WERI-Rb-1 (cell line): ENCODE results near the gene BRD7.

Experiments
- DNase-seq: peaks from one replicate; pipeline ENCODE4 v3.0.0-alpha.2; 2020
- H3K27ac ChIP-seq: fragments of 250-450 bp; sonication (Bioruptor Pico); 2 replicates; pipeline ENCODE4 v1.5.1; 2020; ENCODE audit warnings: mild to moderate bottlenecking, moderate library complexity
- H3K27me3 ChIP-seq: fragments of 250-450 bp; sonication (Bioruptor Pico); 2 replicates; pipeline ENCODE4 v1.5.1; 2021; ENCODE audit warnings: mild to moderate bottlenecking, low read depth, moderate library complexity; ENCODE audit not compliant: insufficient read depth, severe bottlenecking
- H3K36me3 ChIP-seq: fragments of 250-450 bp; sonication (Bioruptor Pico); 2 replicates; pipeline ENCODE4 v1.5.1; 2020; ENCODE audit warnings: mild to moderate bottlenecking, moderate library complexity
- H3K4me3 ChIP-seq: 2 replicates; pipeline ENCODE4 v1.5.1; 2011; ENCODE audit warnings: low read depth, mild to moderate bottlenecking, control low read depth, low read length
- H3K9me3 ChIP-seq: fragments of 250-450 bp; sonication (Bioruptor Pico); 2 replicates; pipeline ENCODE4 v1.5.1; 2021; ENCODE audit warnings: mild to moderate bottlenecking, moderate library complexity; ENCODE audit not compliant: severe bottlenecking
- TF ChIP-seq, protein P1 (sequence below): IDR thresholded peaks from 2 replicates; pipeline ENCODE4 v1.5.1; 2011; ENCODE audit warnings: low read depth, mild to moderate bottlenecking, control low read depth, inconsistent platforms, low read length

The BRD7 gene

DNA sequence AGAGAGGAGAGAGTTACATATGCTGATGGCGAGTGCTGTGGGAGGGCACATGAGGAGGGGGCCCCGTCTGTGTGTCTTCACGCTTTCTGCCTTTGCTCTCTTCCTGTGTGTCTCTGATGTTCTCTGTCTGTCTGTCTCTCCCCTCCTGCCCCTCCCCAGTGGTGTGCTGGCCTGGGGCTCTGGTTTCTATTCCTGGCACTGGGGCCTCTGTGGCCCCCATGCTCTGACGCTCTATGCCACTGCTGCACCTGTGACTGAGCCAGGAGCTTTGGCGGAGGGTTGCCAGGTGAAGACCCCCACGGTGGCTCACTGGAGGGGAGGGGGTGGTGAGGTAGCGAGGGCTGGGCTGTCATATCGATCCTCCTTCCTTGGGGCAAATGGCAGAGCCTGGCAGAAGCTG is 24.6 kb upstream of the BRD7 start:
- TF ChIP-seq, protein P1, sequence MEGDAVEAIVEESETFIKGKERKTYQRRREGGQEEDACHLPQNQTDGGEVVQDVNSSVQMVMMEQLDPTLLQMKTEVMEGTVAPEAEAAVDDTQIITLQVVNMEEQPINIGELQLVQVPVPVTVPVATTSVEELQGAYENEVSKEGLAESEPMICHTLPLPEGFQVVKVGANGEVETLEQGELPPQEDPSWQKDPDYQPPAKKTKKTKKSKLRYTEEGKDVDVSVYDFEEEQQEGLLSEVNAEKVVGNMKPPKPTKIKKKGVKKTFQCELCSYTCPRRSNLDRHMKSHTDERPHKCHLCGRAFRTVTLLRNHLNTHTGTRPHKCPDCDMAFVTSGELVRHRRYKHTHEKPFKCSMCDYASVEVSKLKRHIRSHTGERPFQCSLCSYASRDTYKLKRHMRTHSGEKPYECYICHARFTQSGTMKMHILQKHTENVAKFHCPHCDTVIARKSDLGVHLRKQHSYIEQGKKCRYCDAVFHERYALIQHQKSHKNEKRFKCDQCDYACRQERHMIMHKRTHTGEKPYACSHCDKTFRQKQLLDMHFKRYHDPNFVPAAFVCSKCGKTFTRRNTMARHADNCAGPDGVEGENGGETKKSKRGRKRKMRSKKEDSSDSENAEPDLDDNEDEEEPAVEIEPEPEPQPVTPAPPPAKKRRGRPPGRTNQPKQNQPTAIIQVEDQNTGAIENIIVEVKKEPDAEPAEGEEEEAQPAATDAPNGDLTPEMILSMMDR = no peak
- DNase-seq = no peak

DNA sequence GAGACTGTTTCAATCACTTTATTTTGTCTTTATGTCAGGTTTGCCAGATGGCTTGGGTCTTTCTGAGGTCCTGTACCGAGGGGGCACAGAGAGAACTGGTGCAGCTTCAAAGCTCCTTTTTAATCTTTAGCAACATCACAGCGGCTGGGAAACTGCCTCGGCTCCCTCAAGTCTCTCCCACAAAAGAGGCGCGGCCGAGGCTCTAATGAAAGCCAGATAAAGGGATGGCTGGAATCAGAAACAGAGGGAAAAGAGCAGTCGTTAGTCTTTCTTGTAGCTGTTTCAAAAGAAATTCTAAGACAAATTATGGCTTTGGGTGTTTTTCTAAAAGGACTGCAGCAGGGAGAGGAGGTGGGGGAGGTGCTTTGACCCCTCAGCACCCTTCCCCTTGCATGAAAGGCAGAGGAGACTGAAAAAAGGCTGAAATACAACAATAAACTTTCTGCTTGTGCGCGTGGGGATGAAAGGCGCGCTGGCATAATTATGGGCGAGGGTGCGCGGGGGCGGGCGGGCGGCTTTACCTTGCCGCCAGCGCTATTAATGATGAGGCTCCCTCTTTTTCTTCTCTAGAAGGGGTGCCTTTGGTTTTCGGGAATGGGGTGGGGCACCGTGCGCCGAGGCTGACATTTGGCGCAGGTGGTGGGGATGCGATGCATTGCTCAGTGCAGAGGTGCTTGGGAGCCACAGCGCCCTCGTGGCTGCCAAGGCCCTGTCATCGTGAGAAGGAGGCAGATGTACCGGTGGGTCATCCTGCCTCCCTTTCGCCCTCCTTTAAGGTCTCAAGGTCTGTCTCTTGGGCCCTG is 22.3 kb upstream of the BRD7 start:
- Histone ChIP-seq H3K27me3 (no peaks in the 10 kb centered on the region), H3K4me3 (no peak overlapping the region), H3K27ac (peak overlapping the region; percentile 77), H3K36me3 (no peaks in the 10 kb centered on the region), H3K9me3 (no peaks in the 10 kb centered on the region)
- TF ChIP-seq, protein P1 = no peak
- DNase-seq = peak; percentile 58

More for the DNA sequence above, 24.6 kb upstream of the BRD7 start:
- no peaks in the 10 kb centered on the region for H3K9me3 ChIP-seq
- H3K27ac ChIP-seq = 0 out of 2 replicates have a peak overlapping the region, but pooled peaks have one; percentile 31
- H3K36me3 ChIP-seq = no peaks in the 10 kb centered on the region
- H3K27me3 ChIP-seq = no peaks in the 10 kb centered on the region
- H3K4me3 ChIP-seq = no peak overlapping the region

DNA sequence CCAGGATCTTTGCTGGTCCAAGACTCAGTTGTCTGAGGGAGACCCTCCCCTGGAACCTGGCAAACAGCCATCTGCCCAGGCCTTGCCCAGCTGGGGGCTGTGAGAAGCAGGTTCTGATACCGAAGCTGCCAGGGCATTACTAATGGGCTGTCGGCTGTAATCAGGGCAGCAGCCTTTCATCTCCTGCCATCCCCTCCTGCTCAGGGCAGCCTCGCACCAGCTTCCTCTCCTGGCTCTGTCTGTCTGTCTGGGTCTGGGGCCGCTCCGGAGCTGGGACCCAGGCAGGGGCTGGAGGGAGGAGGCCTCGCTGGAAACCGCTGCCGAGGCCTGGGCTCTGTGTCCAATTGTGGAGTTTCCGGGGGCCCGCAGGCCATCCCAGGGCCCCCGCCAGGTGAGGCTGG is 21.6 kb upstream of the BRD7 start:
- Histone ChIP-seq H3K4me3 (no peak overlapping the region), H3K36me3 (no peaks in the 10 kb centered on the region), H3K9me3 (no peaks in the 10 kb centered on the region), H3K27ac (peak overlapping the region; percentile 77), H3K27me3 (no peaks in the 10 kb centered on the region)
- TF ChIP-seq, protein P1 = no peak
- no peak for DNase-seq

DNA sequence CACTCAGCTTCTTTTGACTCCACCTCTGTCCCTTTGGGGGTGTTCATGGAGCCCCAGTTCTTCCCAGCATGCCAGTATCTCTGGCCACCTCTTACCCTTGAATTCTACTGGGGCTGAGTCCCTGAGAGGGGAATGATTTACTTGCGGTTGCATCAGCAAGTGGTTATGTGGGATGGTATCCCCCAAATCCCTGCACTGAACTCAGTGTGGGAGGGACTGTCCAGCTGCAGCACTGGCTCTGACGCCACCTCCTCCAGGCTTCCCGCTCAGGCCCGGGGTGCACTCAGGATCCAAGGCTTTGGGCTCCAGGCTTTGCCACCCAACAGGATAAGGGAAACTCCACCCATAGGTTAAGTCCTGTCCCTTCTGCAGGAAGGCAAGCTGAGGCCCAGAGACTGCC is 21.1 kb upstream of the BRD7 start:
- DNase-seq = no peak
- TF ChIP-seq, protein P1 = no peak
- no peak overlapping the region for H3K4me3 ChIP-seq
- H3K36me3 ChIP-seq = no peaks in the 10 kb centered on the region
- no peaks in the 10 kb centered on the region for H3K9me3 ChIP-seq
- no peaks in the 10 kb centered on the region for H3K27me3 ChIP-seq
- peak overlapping the region; percentile 77 for H3K27ac ChIP-seq

DNA sequence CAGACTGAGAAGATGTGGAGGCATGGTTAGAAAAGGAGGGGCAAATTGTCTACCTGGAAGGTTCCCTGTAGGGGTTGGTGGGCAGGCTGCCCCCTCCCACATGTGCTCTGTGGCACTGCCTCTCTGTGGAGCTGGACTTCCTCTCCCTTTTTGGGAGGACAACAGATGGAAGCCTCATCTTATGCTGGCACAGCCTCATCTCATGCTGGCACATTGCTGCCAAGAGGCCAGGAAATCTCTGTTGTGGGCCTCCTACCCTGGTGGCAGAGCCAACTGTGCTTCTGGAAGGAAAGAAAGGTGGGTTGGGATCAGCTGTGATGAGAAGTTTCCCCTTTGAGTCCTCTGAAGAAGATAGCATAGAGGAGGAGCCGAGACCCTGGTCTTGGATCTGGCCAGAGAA is 19.7 kb upstream of the BRD7 start:
- Histone ChIP-seq H3K36me3 (no peaks in the 10 kb centered on the region), H3K9me3 (no peaks in the 10 kb centered on the region), H3K27ac (no peak overlapping the region), H3K27me3 (no peaks in the 10 kb centered on the region), H3K4me3 (no peak overlapping the region)
- TF ChIP-seq, protein P1 = no peak
- no peak for DNase-seq

DNA sequence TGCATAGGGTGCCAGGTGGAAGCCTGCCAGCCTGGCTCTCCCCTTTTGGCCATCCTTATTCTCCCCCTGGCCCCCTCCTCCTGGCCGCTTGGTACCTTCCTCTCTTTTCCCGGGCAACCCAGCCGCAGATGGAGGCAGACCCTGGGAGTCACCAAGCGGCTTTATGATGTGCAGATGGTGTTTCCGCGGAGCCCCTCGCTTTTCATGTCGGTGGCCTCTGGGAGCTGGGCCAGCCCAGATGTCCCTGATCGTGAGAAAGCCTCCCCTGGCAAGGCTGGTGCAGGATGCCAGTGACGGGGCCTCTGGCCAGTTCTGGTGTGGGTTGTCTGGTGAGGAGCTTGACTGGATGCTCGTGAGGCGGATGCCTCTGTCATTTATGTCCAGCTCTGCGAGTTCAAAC is 18.0 kb upstream of the BRD7 start:
- no peaks in the 10 kb centered on the region for H3K36me3 ChIP-seq
- no peaks in the 10 kb centered on the region for H3K27me3 ChIP-seq
- TF ChIP-seq, protein P1 = no peak
- DNase-seq = no peak
- no peaks in the 10 kb centered on the region for H3K9me3 ChIP-seq
- H3K4me3 ChIP-seq = no peak overlapping the region
- no peak overlapping the region for H3K27ac ChIP-seq
